ENCODE results near the gene ACMSD. TPM values are rescaled to one million over a fixed set of nuclear protein-coding genes. Genes with fewer than 3 reads are reported as not detected.

ACMSD gene
- total RNA-seq, 4 donors from 2014 or later, result 0.56 TPM; not detected in 3

GRCh38 chr2:134943540-134943939 is 105.1 kb downstream of the ACMSD start:
- WGBS, result 87% methylated on average over 2 of the region's 2 CpGs
- Histone ChIP-seq H3K36me3 (peaks cover 73% of the 10 kb centered on the region), H3K4me3 (no peak overlapping the region), H3K27ac (no peak overlapping the region), H3K4me1 (no peaks in the 10 kb centered on the region), H3K9me3 (no peaks in the 10 kb centered on the region), H3K27me3 (no peaks in the 10 kb centered on the region)
- no peak for DNase-seq (ENCODE audit: low spot score in 2 of 2)
- TF ChIP-seq EP300 (IDR thresholded peaks at IDR 0.05) (no peak), POLR2A (IDR thresholded peaks at IDR 0.05) (no peak), POLR2AphosphoS5 (IDR thresholded peaks at IDR 0.05) (no peak), CTCF (IDR thresholded peaks at IDR 0.05) (no peak)

DNA sequence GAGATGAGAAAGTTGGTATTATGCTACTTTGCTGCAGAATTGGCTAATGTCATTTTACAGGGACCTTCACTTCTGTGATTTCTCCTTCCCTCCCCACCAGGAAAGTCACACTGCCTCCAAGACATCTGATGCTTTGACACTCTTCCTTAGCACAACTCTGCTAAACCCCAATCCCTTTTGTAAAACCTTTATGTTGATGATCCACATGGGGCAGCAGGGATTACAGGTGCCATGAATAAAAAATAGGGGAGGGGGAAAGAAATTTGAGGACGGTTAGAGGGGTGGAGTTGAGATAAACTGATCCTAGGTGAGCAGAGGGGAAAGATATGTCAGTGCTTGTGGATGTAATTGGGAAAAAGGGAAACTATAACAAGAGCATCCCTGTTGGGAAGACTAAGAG is 106.6 kb downstream of the ACMSD start:
- no peak for DNase-seq (ENCODE audit: low spot score in 2 of 2)
- 89% methylated on average over 1 of the region's 1 CpG for WGBS

DNA sequence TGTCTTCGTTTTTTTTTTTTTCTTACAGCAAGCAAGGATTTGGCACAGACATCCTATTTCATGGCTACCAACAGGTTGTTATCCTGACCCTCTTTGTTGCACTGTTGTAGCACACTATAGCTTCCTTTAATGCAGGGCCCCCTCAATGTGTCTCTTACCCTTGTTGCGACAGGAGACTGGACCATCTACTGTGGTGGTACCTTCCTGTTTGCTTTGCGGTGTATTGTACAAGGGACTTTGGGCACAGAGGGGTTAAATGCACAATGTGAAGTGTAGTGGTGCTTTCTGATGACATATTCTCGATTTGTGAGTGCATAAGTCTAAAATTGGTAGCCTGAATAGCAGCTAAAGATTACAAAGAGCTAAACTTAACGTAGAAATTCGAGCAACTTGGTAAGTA is 107.7 kb downstream of the ACMSD start:
- DNase-seq (ENCODE audit: low spot score in 2 of 2), result no peak
- H3K4me3 ChIP-seq, result no peak overlapping the region
- peaks cover 72% of the 10 kb centered on the region for H3K36me3 ChIP-seq
- no peaks in the 10 kb centered on the region for H3K27me3 ChIP-seq
- H3K27ac ChIP-seq, result no peak overlapping the region
- H3K9me3 ChIP-seq, result no peaks in the 10 kb centered on the region
- TF ChIP-seq EP300 (IDR thresholded peaks at IDR 0.05), result no peak
- no peak for TF ChIP-seq CTCF (IDR thresholded peaks at IDR 0.05)
- no peak for TF ChIP-seq POLR2A (IDR thresholded peaks at IDR 0.05)
- no peak for TF ChIP-seq POLR2AphosphoS5 (IDR thresholded peaks at IDR 0.05)
- no peaks in the 10 kb centered on the region for H3K4me1 ChIP-seq
- 85% methylated on average over 6 of the region's 6 CpGs for WGBS

More for the DNA sequence above, 106.6 kb downstream of the ACMSD start:
- no peak for TF ChIP-seq CTCF (IDR thresholded peaks at IDR 0.05)
- no peak for TF ChIP-seq POLR2A (IDR thresholded peaks at IDR 0.05)
- no peak for TF ChIP-seq EP300 (IDR thresholded peaks at IDR 0.05)
- TF ChIP-seq POLR2AphosphoS5 (IDR thresholded peaks at IDR 0.05), result no peak
- no peaks in the 10 kb centered on the region for H3K9me3 ChIP-seq
- no peak overlapping the region for H3K4me3 ChIP-seq
- no peaks in the 10 kb centered on the region for H3K27me3 ChIP-seq
- peaks cover 76% of the 10 kb centered on the region for H3K36me3 ChIP-seq
- no peak overlapping the region for H3K27ac ChIP-seq
- no peaks in the 10 kb centered on the region for H3K4me1 ChIP-seq

DNA sequence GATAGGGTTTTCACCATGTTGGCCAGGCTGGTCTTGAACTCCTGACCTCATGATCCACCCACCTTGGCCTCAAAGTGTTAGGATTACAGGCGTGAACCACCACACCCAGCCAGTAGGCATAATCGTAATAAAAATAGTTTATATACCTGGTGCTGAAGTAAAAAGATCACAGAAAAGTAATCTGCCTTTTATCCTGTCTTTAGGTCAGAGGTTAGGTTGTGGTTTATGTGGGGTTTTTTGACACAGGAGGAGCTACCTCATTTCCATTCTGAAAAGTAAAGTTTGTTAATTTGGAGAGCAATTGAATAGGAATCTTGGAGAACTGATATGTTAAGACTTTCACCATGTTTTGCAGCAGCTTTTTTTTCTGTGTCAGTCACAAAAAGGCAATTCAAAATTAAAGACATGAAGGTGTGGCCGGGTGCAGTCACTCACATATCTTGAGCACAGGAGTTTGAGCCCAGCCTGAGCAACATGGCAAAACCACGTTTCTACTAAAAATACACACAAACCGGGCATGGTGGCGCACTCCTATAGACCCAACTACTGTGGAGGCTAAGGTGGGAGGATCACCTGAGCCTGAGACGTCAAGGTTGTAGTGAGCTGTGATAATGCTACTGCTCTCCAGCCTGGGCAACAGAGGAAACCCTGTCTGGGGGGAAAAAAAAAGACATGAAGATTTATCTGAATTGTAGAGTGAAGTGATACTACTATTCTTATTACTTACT is 111.7 kb downstream of the ACMSD start:
- whole genome bisulfite sequencing, result 90% methylated on average over 7 of the region's 7 CpGs
- Histone ChIP-seq H3K4me1 (no peaks in the 10 kb centered on the region), H3K27me3 (no peaks in the 10 kb centered on the region), H3K9me3 (no peaks in the 10 kb centered on the region), H3K36me3 (peaks cover 74% of the 10 kb centered on the region), H3K4me3 (no peak overlapping the region), H3K27ac (no peak overlapping the region)
- no peak for DNase-seq (ENCODE audit: low spot score in 2 of 2)
- TF ChIP-seq POLR2AphosphoS5 (IDR thresholded peaks at IDR 0.05) (no peak), POLR2A (IDR thresholded peaks at IDR 0.05) (no peak), CTCF (IDR thresholded peaks at IDR 0.05) (no peak), EP300 (IDR thresholded peaks at IDR 0.05) (no peak)

DNA sequence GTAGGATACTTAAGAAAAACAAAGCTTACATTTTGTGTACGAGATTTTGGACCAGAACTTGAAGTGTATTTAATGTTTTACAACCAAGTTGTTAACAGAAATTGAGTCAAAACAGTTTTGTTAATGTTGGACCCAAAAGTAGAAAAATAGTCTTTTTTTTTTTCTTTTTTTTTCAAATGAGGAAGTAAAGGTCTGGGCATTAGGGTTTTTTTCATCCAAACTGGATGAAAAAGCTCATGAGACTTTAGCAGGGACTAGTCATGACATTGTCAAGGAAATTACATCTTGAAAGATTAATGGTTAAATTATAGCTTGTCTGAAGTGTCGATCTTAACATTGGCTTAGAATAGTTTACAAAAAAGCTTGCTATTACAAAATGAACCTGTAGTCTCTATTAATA is 112.5 kb downstream of the ACMSD start:
- TF ChIP-seq EP300 (IDR thresholded peaks at IDR 0.05) (no peak), POLR2A (IDR thresholded peaks at IDR 0.05) (no peak), CTCF (IDR thresholded peaks at IDR 0.05) (no peak), POLR2AphosphoS5 (IDR thresholded peaks at IDR 0.05) (no peak)
- H3K4me3 ChIP-seq, result no peak overlapping the region
- H3K27me3 ChIP-seq, result no peaks in the 10 kb centered on the region
- H3K9me3 ChIP-seq, result no peaks in the 10 kb centered on the region
- peaks cover 74% of the 10 kb centered on the region for H3K36me3 ChIP-seq
- no peak for DNase-seq (ENCODE audit: low spot score in 2 of 2)
- WGBS, result 86% methylated on average over 2 of the region's 2 CpGs
- H3K27ac ChIP-seq, result no peak overlapping the region
- no peaks in the 10 kb centered on the region for H3K4me1 ChIP-seq

Other genes with a start within 250 kb of the ACMSD start
- gene TMEM163, start 119.6 kb upstream of the ACMSD start, total RNA-seq, result under 1 TPM in 2 of 4 donors, not detected in 2; 0.23 to 0.72 TPM
- gene CCNT2, start 80.2 kb downstream of the ACMSD start, total RNA-seq, result 10 to 100 TPM; 24.0 to 55.8 (median 33.0) TPM
- gene MAP3K19, start 208.8 kb downstream of the ACMSD start, total RNA-seq, result not detected
- gene RAB3GAP1, start 213.7 kb downstream of the ACMSD start, total RNA-seq, result 10 to 100 TPM; 36.8 to 62.0 (median 52.6) TPM